Nephron progenitor cell (in vitro differentiated cells): ENCODE results near the gene CMIP.
A peak's percentile ranks its signal among the peaks of the same experiment; 100 is the strongest.

ENCODE experiments used
- DNase-seq: peaks from one replicate; pipeline ENCODE4 v3.0.0; 2021
- H3K27ac Mint-ChIP-seq: 2 replicates; pipeline ENCODE4 v1.8.0; 2021; ENCODE audit warnings: mild to moderate bottlenecking, moderate library complexity, mixed read lengths
- H3K27me3 Mint-ChIP-seq: 2 replicates; pipeline ENCODE4 v1.8.0; 2021; ENCODE audit warnings: mild to moderate bottlenecking, low read depth, mixed read lengths; ENCODE audit not compliant: poor library complexity
- H3K36me3 Mint-ChIP-seq: 2 replicates; pipeline ENCODE4 v1.8.0; 2021; ENCODE audit warnings: low read depth, mixed read lengths
- H3K4me1 Mint-ChIP-seq: 2 replicates; pipeline ENCODE4 v1.8.0; 2021; ENCODE audit warnings: mixed read lengths
- H3K4me3 Mint-ChIP-seq: 2 replicates; pipeline ENCODE4 v1.8.0; 2021; ENCODE audit warnings: mild to moderate bottlenecking, moderate library complexity, mixed read lengths
- H3K9me3 Mint-ChIP-seq: 2 replicates; pipeline ENCODE4 v1.8.0; 2021; ENCODE audit warnings: mild to moderate bottlenecking, moderate library complexity, mixed read lengths
- TF ChIP-seq, protein P1 (sequence below): fragments of 200-600 bp; sonication (generic); IDR thresholded peaks from 2 replicates; pipeline ENCODE4 v1.5.0; 2021; ENCODE audit warnings: antibody characterized with exemption

Gene CMIP

DNA sequence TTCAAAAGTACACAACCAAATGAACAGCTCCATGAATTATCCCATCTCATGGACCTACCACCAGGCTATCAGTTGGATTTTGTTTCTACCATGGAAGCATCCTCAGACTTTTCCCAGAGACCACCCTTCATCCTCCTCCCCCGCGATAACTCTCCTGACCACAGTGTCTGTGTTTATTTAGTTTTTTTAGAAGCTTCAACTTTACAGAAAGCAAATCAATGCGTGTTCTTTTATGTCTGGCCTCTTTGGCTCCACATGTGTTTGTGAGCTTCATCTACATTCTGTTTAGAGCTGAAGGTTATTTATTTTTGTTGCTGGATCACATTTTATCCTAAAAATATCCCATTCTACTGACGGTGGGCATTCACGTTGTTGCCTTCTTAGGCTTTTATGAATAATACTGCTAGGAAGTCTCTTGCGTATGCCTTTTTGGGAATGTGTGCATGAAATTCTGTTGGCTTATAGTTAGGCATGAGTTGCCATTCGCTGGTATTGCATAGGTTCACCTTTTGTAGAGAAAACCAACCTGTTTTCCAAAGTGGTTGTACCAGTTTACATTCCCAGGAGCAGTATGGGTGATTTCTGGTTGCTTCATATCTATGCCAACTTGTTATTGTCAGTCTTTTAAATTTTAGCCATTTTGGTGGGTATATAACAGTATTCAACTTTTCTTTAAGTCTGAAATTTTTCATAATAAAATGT, 83.0 kb downstream of the CMIP start:
- TF ChIP-seq, protein P1, sequence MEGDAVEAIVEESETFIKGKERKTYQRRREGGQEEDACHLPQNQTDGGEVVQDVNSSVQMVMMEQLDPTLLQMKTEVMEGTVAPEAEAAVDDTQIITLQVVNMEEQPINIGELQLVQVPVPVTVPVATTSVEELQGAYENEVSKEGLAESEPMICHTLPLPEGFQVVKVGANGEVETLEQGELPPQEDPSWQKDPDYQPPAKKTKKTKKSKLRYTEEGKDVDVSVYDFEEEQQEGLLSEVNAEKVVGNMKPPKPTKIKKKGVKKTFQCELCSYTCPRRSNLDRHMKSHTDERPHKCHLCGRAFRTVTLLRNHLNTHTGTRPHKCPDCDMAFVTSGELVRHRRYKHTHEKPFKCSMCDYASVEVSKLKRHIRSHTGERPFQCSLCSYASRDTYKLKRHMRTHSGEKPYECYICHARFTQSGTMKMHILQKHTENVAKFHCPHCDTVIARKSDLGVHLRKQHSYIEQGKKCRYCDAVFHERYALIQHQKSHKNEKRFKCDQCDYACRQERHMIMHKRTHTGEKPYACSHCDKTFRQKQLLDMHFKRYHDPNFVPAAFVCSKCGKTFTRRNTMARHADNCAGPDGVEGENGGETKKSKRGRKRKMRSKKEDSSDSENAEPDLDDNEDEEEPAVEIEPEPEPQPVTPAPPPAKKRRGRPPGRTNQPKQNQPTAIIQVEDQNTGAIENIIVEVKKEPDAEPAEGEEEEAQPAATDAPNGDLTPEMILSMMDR, result no peak
- Mint-ChIP-seq H3K27ac (no peak overlapping the region), H3K27me3 (peaks cover 12% of the 10 kb centered on the region), H3K9me3 (peaks cover 40% of the 10 kb centered on the region), H3K4me1 (peaks cover 34% of the 10 kb centered on the region), H3K36me3 (peaks cover 54% of the 10 kb centered on the region), H3K4me3 (no peak overlapping the region)
- no peak for DNase-seq

DNA sequence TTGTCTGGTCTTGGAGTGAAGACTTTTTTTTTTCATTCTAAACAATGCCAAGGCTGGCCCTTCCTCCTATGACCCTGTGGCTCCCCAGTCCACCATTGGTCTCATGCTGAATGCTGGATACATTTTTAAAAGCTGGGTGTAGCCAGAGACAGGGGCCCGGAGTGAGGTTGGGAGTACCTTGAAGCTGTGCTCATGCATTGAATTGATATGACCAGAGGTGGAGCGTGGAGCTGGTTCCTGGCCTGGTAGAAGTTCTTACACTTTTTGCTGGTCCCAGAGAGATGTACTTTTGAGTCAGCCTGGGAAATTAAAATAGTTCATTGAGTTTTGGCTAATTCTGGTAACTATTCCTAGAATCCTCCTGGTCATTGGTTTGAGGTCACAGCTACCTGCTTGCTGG, 83.6 kb downstream of the CMIP start:
- Mint-ChIP-seq H3K27ac (no peak overlapping the region), H3K4me3 (no peak overlapping the region), H3K9me3 (peaks cover 40% of the 10 kb centered on the region), H3K36me3 (peaks cover 58% of the 10 kb centered on the region), H3K4me1 (peaks cover 41% of the 10 kb centered on the region), H3K27me3 (peaks cover 12% of the 10 kb centered on the region)
- DNase-seq, result no peak
- TF ChIP-seq, protein P1, result no peak

DNA sequence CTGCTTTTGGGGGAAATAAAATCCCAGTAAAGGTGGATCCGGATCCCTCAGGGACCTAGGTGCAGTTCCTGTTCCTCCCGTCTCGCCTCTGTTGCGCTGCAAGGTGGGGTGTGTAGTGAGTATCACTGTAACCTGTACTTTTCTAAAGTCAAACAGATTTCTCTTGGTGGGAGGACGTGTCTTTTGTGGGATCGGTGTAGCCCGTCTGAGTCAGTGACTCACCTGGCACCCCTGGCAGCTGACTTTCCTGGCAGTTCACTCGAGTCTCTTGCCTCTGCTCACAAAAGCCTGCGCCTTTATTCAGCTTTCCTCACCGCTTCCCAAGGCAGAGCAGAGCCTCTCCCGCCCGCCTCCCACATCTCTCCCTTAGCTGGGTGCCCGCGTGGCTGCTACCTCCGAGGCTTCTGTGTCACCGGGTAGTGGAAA, 85.7 kb downstream of the CMIP start:
- Mint-ChIP-seq H3K27me3 (peaks cover 12% of the 10 kb centered on the region), H3K4me1 (peaks cover 56% of the 10 kb centered on the region), H3K27ac (no peak overlapping the region), H3K4me3 (no peak overlapping the region), H3K9me3 (peaks cover 40% of the 10 kb centered on the region), H3K36me3 (peaks cover 58% of the 10 kb centered on the region)
- TF ChIP-seq, protein P1, result no peak
- no peak for DNase-seq

DNA sequence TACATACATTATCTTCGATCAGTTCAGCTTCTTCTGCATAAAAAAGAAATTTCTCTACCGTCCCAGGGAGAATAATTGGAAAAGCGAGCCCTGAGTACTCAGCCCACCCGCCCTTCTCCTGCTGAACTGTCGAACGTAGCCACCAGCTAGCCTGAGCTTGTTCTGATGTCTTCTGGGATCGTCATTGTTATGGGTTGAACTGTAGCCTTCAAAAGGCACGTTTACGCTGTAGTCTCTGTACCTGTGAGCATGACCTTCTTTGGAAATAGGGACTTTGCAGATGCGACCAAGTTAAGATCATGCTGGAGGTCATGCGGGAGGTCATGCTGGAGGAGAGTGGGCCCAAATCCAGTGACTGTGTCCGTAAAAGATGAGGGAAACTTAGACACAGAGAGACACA, 86.2 kb downstream of the CMIP start:
- H3K27ac Mint-ChIP-seq, result peak overlapping the region; percentile 91
- H3K36me3 Mint-ChIP-seq, result peaks cover 63% of the 10 kb centered on the region
- DNase-seq, result no peak
- H3K9me3 Mint-ChIP-seq, result peaks cover 40% of the 10 kb centered on the region
- TF ChIP-seq, protein P1, result no peak
- peaks cover 9% of the 10 kb centered on the region for H3K27me3 Mint-ChIP-seq
- H3K4me3 Mint-ChIP-seq, result no peak overlapping the region
- peaks cover 61% of the 10 kb centered on the region for H3K4me1 Mint-ChIP-seq

DNA sequence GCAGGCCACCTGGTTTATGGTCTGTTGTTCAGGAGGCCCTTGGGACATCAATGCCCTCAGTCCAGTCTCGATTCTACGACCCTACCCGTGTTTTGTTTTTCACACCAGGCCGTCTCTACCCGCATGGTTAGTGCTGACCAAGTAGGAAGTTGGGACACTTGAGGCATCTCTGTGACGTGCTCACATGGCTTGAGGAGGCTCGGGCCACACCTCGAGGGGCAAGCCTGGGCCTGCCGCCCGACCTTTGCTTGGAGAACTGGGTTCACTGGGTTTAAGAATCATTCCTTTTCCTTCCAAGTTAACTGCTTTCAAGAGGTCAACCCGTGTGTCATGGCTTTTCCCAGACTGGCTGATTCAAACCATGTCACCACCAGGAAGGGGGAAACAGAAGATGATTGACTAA, 86.8 kb downstream of the CMIP start:
- H3K4me1 Mint-ChIP-seq, result peaks cover 67% of the 10 kb centered on the region
- H3K27me3 Mint-ChIP-seq, result peaks cover 9% of the 10 kb centered on the region
- H3K36me3 Mint-ChIP-seq, result peaks cover 68% of the 10 kb centered on the region
- DNase-seq, result no peak
- TF ChIP-seq, protein P1, result no peak
- H3K27ac Mint-ChIP-seq, result peak overlapping the region; percentile 48
- peaks cover 40% of the 10 kb centered on the region for H3K9me3 Mint-ChIP-seq
- no peak overlapping the region for H3K4me3 Mint-ChIP-seq
